Activated CD4-positive, CD25-positive, alpha-beta regulatory T cell treated with anti-CD3 and anti-CD28 coated beads, Interleukin-2, amount 50 U/mL, for 24 hours (primary cell): ENCODE measurements around the gene RTN4R.
"Not testable (repeated sequence)": the region's sequence is repeated elsewhere in the genome, so short reads cannot be mapped to it uniquely, and the experiment has no call there.

Source experiments
- ATAC-seq, 2 donors: fragments of 150-1000 bp; cut with Tn5 transposase; one replicate each; pipeline ENCODE4 v1.10.0; 2021; ENCODE audit warnings: mild to moderate bottlenecking in 1 of 2, moderate library complexity in 1 of 2

The RTN4R gene

GRCh38 chr22:20268279-20269012, at the start of gene RTN4R:
RTN4R (minus strand) TSS chr22:20268318; CDS start chr22:20268092, 226 bp downstream.
- ATAC-seq = peak; percentile 72 to 78

DNA sequence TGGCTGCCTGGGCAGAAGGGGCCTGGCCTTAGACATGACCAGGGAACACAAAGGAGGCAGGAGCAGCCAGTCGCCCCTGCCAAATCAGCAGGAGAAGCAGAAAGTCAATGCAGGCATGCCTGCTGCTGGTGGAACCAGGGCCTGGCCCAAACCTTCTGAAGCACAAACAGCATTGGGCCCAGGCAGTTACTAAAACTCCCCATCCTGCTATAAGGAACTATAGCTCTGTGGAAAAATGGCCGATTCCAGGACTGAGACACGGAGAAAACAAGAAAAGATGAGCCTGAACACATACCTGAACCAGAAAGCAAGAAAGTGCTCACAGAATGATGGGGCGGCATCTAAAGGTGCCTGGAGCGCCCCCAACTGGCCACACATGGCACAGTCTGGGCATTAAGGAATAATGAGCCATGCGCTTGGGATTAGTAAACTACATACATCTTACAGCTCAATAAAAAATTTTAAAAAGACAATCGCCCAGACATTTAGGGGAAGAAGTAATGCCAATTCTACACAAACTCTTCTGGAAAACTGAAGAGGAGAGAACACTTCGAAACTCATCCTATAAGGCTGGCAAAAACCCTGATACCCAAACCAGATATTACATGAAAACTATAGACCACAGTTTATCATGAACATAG, 49.4 kb upstream of the RTN4R start:
- not testable (repeated sequence) for ATAC-seq

GRCh38 chr22:20316844-20317401, 48.8 kb upstream of the RTN4R start:
- ATAC-seq = no peak

DNA sequence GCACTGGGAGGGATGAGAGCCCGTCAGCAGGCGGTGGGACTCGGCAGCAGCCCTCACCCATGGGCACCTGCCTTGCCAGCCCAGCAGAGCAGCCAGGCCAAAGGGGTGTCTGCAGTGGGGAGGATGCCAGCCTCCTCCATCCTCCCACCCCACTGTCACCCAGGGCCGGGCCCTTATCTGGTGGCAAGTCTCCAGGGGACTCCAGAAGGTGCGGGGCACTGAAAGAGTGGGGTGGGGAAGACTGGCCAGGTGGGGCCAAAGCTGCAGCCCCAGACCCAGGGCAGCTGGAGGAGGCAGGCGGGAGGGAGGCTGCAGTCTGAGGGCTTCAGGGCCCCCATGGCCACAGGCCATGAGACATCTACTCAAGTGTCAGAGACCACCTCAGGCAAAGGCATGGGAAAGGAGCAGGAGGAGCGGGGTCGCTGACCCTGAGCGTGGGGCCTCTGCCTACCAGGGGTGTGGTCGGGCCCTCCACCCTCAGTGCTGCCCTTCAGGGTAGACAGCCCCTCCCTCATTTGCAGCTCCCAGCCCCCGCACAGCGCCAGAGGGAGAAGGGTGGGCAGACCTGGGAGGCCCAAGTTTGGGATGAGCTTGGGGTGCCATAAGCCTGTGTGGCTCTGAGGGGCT, 48.2 kb upstream of the RTN4R start:
- ATAC-seq = no peak

- no peak for ATAC-seq
Observed at GRCh38 chr22:20315337-20316216, 47.5 kb upstream of the RTN4R start.

DNA sequence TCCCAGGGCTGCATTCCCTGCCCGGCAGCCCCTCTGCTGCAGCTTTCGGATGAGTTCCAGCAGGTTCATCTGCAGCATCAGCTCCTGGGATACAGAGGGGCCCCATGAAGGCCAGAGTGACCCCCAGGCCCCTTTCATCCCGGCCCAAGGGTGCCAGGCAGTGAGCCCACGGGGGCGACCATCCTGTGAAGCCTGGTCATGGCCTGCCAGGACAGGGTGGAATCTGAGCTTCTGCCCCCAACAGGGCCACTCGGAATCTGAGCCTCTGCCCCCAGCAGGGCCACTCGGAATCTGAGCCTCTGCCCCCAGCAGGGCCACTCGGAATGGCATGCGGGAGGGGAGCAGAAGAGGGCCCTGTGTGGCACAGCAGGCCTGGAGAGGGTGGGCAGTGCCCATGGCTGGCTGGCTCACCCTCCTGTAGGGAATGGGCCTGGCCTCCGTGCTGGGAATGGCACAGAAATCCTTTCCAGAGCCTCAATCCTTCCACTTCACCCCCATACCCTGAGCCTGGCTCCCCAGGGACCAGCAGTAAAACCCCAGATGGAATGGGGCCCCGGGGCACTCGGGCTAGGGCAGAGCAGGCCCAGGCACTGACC, 46.7 kb upstream of the RTN4R start:
- ATAC-seq = not testable (repeated sequence)

- ATAC-seq = not testable (repeated sequence)
Observed at GRCh38 chr22:20314206-20314605, 46.1 kb upstream of the RTN4R start.

GRCh38 chr22:20313306-20314077, 45.4 kb upstream of the RTN4R start:
- not testable (repeated sequence) for ATAC-seq

GRCh38 chr22:20312396-20313191, 44.5 kb upstream of the RTN4R start:
- ATAC-seq = no peak

DNA sequence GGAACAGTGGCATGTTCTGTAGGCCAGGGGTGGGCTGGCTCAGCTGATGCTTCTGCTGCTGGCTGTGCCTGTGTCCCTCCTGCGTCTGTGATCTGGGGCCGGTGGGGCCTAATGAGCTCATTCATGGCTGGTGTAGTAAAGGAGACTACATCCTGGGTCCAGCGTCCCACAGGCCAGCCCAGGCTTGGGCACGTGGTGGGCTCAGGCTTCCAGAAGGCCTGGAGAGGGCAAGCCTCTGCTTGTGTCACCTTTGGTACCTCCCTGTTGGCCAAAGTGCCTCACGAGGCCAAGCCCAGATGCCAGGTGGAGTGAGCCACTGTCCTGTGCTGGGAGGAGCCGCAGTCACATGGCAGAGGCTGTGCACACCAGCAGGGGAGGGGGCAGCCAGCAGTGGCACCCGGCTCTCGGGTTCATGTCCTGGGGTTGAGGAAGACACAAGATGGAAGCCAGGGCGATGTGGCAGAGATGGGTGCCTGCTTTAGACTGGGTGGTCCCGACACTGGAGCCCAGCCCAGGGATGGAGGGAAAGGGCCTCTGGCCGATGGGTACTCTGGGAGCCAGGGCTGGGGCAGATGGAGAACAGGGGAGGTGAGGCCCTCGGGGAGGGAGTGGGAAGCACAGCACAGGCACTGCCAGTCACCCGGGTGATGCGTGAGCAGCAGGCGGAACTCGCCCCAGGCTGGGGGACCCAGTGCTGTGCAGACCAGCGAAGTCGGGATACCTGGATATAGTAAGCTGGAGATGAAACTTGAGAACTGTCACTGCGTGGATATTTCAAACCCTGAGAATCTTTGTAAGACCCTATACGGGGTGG, 43.3 kb upstream of the RTN4R start:
- ATAC-seq = not testable (repeated sequence)

GRCh38 chr22:20310773-20311172, 42.7 kb upstream of the RTN4R start:
- ATAC-seq = not testable (repeated sequence)

- ATAC-seq = not testable (repeated sequence)
Observed at GRCh38 chr22:20310180-20310579, 42.1 kb upstream of the RTN4R start.

GRCh38 chr22:20308806-20309650, 40.9 kb upstream of the RTN4R start:
- not testable (repeated sequence) for ATAC-seq

DNA sequence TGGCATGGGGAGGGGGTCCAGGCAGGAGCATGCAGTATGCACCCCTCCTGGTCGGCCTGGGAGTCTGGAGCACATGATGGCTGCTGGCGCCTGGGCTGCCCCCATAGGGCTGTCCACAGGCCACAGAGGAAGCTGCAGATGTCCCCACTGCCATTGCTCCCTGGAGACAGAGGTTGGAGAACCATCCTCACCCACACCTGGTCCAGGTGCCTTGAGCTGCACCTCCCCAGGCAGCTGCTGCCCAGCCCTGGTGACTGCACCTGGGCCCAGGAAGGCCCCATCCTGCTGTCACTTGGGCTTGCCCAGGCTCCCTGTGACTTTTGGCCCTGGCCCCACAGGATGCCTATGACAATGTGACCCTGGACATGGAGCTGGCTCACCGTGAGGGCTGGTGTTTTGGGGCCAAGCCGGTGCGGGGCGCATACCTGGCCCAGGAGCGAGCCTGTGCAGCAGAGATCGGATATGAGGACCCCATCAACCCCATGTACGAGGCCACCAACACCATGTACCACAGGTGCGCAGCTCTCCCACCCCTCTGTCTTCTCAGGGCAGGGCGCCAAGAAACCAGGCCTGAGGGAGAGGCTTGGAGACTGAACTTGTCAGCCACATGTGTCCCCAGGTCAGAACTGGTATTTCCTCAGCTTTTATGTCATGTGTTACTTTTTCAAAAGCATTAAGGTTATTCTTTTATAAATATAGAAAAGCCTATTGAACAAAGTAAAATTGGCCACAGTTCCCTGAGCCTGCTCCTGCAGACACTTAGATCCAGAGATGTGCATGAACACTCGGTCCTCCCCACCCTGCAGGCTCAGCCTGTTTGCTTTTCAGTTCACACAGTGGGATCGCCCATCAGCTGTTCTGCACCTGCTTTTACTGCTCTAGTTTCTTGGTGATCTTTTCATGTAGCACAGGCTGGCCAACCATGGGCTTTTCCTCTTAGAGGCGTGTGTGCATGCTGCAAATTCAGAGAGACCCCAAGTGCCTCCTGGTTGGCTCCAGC, 39.6 kb upstream of the RTN4R start:
- not testable (repeated sequence) for ATAC-seq

GRCh38 chr22:20306646-20307447, 38.7 kb upstream of the RTN4R start:
- not testable (repeated sequence) for ATAC-seq
